Measurements from ENCODE around the gene NUP62.

- TF ChIP-seq GTF2F1 (IDR thresholded peaks at IDR 0.05; ENCODE audit: borderline replicate concordance, low read depth, low read length) (no peak), POLR2A (IDR thresholded peaks at IDR 0.05; ENCODE audit: control extremely low read depth in 1 of 2, low read depth in 2 of 2, low read length in 2 of 2) (no peak), EZH2 (IDR thresholded peaks at IDR 0.05; ENCODE audit: low read depth, low read length, severe bottlenecking) (no peak), HDAC2 (IDR thresholded peaks at IDR 0.05; ENCODE audit: borderline replicate concordance in 1 of 2, low read depth in 2 of 2, low read length in 2 of 2) (no peak), POLR2AphosphoS5 (IDR thresholded peaks at IDR 0.05; ENCODE audit: low read depth, low read length) (no peak), EP300 (IDR thresholded peaks at IDR 0.05; ENCODE audit: borderline replicate concordance in 1 of 2, low read depth in 2 of 2, low read length in 2 of 2) (no peak), CTCF (IDR thresholded peaks at IDR 0.05; ENCODE audit: control extremely low read depth in 1 of 3, insufficient read depth in 1 of 3, low read depth in 1 of 3, low read length in 3 of 3) (no peak), SP1 (IDR thresholded peaks at IDR 0.05; ENCODE audit: low read depth, low read length) (no peak)
Measured at GRCh38 chr19:49938662-49939061, 9.4 kb upstream of the NUP62 start.

Measured in H1 (cell line).